ENCODE data around the gene TMEM179.

Gene TMEM179

GRCh38 chr14:104563742-104564615 lies 40.6 kb downstream of the TMEM179 start:
- TF ChIP-seq CTCF (conservative IDR thresholded peaks at IDR 0.05; ENCODE audit: low read depth, low read length), result peak; percentile 86
- no peak for DNase-seq (ENCODE audit: low read depth)
- H3K4me3 ChIP-seq (ENCODE audit: low read length), result no peak overlapping the region

- TF ChIP-seq CTCF (conservative IDR thresholded peaks at IDR 0.05; ENCODE audit: low read depth, low read length), result no peak
These were observed 41.3 kb downstream of the TMEM179 start for GRCh38 chr14:104563191-104563741.

GRCh38 chr14:104562606-104563005 lies 42.0 kb downstream of the TMEM179 start:
- TF ChIP-seq CTCF (conservative IDR thresholded peaks at IDR 0.05; ENCODE audit: low read depth, low read length), result no peak
- H3K4me3 ChIP-seq (ENCODE audit: low read length), result no peak overlapping the region
- no peak for DNase-seq (ENCODE audit: low read depth)

More at GRCh38 chr14:104563191-104563741, 41.3 kb downstream of the TMEM179 start:
- DNase-seq (ENCODE audit: low read depth), result no peak
- H3K4me3 ChIP-seq (ENCODE audit: low read length), result no peak overlapping the region

- no peak for DNase-seq (ENCODE audit: low read depth)
- TF ChIP-seq CTCF (conservative IDR thresholded peaks at IDR 0.05; ENCODE audit: low read depth, low read length), result no peak
- no peak overlapping the region for H3K4me3 ChIP-seq (ENCODE audit: low read length)
These were observed 42.7 kb downstream of the TMEM179 start for GRCh38 chr14:104561632-104562495.

- no peak for TF ChIP-seq CTCF (conservative IDR thresholded peaks at IDR 0.05; ENCODE audit: low read depth, low read length)
- no peak overlapping the region for H3K4me3 ChIP-seq (ENCODE audit: low read length)
These were observed 43.4 kb downstream of the TMEM179 start for GRCh38 chr14:104561124-104561557.

DNA sequence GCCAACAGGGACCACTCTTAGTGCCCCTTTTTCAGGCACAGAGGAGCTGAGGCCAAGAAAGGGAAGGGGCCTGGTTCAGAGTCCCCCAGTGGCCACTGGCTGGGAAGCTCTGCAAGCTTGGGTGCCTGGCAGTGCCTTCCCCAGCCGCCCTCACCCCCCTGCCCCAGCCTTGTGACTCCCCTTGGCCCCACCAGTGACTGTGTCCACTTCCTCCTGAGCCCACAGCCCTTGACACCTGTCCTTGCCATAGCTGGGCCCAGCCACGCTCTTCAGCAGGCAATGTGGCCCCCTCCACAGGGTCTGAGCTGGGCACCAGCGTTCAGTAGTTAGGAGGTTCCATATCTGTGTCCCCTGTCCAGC lies 44.0 kb downstream of the TMEM179 start:
- DNase-seq (ENCODE audit: low read depth), result no peak
- no peak overlapping the region for H3K4me3 ChIP-seq (ENCODE audit: low read length)
- TF ChIP-seq CTCF (conservative IDR thresholded peaks at IDR 0.05; ENCODE audit: low read depth, low read length), result no peak

More at GRCh38 chr14:104561124-104561557, 43.4 kb downstream of the TMEM179 start:
- no peak for DNase-seq (ENCODE audit: low read depth)
